DMS53 treated with DMSO at 0.1 percent for 48 hours (cell line): ENCODE measurements around the gene MET.
"Not testable (repeated sequence)": the region's sequence is repeated elsewhere in the genome, so short reads cannot be mapped to it uniquely, and the experiment has no call there.

Experiments used
- DNase-seq: peaks from one replicate; lab custom pipeline; 2025; ENCODE audit not compliant: unreplicated experiment; lab: John Stamatoyannopoulos, UW

Gene MET

DNA sequence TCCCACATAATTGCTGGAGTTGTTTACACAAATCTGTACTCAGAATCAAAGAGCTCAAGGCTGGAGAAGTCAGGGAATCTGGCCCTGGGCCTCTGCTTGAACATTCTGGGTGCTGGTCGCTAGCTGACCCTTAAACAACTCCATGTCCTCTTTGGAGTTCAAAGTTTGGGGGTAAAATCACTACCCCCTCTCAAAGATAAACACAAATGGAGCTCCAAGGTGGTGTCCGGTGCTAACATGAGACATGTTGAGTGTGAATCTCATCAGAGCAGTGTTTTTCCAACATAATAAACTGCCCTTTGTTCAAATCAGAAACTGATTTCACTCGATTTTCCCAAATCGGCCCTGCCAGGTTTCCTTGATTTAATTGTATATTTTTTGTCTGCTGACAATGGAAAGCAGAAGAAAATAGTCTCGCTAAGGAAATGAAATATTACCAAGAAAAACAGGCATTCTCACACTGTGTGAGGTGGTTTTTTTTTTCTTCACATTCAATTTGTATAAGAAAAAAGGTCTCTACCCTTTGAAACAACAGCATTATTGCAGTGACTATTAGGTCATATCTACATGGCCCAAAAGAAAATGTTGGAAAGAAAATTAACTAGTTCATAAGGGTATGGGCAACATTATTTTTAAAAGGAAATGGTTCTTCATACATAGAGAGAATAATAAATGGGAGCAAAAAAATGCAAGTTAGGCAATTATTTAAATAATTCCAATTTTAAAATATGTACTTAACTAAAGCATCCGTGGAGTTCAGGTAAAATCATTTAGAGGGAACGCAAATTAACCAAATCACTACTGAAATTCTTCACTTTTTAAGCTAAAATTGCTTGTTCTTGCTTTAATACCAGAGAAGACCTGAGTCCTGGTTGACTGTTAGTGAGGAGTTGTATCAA is 134.3 kb downstream of the MET start:
- DNase-seq, result no peak

DNA sequence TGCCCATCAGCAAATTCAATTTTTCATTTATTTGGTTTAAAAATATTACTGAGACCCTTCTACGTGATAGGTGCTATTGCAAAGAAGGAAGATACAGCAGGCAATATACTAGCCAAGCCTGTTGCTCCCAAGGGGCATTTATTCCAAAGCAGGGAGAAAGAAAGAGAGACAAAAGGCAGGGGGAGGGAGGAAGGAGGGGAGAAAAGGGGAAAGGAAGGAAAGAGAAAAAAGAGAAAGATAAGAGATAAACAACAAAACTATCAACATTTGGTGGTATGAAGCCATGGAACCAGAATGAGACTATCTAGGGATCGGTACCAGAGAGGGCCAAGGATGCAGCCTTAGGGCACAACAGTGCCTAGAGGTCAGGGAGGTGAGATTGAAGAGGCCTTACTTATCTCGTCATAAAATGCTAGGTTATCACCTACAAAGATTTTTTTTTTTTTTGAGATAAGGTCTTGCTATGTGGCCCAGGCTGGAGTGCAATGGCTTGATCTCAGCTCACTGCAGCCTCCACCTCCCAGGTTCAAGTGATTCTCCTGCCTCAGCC is 135.1 kb downstream of the MET start:
- no peak for DNase-seq

DNA sequence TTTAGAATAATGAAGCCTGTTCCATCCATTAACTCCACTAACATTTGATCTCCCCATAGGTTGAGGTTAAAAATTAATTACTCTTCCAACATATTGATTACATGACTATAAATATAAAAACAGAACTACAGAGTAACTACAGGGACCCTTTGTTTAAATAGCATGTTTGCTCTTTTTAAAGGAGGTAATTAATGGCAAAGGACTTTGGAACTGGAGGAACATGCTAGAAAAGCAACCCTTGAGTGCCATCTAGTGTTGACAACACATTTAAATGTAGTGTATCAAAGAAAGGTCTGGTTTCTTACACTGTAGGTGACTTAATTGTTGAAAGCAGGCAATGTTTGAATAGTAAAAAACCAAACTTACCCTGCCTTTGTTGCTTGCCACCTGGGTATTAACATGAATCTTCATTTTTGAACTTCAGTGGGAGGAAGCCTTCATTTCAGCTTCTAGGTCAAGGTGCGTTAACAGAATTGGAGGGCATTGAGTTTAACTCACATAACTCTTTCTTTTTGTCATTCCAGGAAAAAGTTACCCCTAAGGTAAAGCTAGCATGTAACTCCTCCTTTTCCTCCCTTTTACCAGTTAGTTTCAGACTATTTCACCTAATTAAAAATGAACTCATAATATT is 137.8 kb downstream of the MET start:
- DNase-seq, result peak; percentile 90

DNA sequence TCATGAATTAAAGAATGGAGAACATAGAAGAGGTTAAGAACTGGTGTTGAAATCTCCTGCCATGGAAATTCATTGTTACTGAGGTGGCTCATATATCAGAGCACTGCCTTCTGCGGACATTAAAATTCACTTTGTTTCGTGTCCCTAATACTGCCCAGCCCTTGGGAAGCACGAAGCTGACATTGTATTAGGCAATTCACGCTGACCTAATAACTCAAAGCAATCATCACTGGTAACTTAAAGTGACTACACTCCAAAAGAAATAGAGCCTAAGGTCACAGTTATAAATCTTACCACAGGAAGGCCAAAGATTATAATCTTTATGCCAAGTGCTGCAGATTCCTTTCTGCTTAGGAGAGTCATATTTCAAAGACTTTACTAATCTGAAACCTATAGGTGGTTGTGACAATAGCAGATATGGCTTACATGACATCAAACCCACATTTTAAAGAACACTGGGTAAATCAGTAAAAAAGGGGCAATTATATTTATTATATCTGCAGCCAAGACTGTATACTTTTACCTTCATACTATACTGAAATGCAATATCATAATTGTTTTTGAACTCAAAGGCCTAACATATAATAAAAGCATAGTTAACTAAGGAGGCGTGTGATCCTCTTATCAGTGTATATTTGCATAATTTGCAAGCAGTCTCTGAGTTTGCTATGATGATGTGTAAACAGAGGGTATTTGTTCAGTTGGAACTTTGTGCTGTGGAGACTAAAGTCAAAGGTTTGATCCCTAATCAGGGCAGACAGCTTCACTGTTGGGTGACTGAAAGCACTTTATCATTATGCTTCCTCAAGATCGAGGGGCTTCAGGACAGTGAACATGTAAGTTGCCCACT is 138.5 kb downstream of the MET start:
- no peak for DNase-seq

DNA sequence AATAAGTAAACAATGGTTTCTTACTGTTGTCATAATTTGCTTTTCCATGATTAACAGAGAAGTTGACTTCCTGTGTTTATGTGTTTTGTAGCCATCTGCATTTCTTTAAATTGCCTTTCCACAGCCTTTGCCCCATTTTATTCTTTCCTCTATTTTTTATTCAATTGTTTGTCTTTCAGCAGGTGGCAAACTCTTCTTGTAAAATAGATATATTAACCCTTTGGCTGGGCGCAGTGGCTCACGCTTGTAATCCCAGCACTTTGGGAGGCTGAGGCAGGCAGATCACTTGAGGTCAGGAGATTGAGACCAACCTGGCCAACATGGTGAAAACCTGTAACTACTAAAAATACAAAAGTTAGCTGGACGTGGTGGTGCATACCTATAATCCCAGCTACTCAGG is 139.8 kb downstream of the MET start:
- no peak for DNase-seq

DNA sequence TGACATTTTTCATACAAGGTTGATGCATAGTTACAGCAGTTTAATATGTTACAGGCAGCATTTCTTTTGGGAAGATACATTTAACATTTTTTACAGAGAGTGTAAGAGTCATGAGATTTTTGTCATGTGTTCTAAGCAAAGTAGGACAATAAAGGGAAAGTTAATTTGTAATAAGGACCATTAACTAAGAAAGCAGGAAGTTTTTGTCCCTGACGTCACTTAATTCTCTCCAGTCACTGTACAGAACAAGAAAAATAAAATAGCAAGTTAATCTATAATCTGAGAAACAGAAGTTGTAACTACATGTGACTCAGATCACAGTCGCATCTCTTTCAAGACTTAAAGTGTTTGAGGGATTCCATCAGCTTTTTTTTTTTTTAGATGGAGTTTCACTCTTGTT is 140.9 kb downstream of the MET start:
- no peak for DNase-seq

DNA sequence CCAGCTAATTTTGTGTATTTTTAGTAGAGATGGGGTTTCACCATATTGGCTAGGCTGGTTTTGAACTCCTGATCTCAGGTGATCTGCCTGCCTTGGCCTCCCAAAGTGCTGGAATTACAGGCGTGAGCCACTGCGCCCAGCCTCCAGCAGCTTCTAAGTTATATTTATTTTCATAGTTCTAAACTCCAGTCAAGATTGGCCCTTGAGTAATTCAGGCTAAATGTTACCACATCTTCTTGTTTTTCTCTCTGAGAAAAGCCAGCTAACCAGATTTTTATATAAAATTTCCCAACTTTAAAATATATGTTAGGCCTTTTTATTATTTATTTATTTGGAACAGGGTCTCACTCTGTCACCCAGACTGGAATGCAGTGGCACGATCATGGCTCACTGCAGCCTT is 141.4 kb downstream of the MET start:
- not testable (repeated sequence) for DNase-seq

DNA sequence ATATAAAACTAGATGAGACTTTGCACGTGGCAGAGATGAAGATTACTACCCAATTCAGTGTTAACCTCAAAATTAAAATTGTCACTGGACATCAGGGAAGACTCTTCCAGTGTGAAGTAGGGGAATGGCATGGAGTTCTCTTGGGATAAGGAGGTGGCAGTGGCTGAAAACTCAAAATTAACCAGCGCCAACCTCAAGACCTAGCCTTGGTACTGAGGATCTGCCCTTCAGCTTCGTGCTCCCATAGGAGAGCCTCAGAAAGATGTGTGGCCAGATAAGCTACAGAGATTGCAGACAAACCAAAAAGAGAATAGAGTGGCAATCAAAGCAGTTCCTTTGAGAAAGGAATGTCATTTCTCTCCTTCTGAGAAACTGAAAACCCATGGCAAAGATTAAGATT is 143.0 kb downstream of the MET start:
- DNase-seq, result no peak

DNA sequence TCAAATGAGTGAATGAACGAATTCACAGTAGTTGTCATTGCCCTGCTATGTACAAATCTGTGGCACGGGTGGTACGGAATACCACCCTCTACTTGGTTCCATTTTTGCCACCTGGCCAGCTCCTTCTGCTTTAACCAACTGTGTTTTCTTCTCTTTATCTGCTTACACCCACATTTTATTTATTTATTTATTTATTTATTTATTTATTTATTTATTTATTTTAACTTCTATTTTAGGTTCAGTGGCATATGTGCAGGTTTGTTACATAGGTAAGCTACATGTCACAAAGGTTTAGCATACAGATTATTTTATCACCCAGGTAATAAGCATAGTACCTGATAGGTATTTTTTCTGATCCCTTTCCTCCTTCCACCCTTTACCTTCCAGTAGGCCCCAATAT is 148.2 kb downstream of the MET start:
- DNase-seq, result no peak

DNA sequence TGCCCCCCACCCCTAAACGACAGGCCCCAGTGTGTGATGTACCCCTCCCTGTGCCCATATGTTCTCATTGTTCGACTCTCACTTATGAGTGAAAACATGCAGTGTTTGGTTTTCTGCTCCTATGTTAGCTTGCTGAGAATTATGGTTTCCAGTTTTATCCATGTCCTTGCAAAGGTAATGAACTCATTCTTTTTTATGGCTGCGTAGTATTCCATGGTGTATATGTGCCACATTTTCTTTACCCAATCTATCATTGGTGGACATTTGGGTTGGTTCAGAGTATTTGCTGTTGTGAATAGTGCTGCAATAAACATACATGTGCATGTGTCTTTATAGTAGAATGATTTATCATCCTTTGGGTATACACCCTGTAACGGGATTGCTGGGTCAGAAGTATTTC is 149.7 kb downstream of the MET start:
- DNase-seq, result not testable (repeated sequence)

DNA sequence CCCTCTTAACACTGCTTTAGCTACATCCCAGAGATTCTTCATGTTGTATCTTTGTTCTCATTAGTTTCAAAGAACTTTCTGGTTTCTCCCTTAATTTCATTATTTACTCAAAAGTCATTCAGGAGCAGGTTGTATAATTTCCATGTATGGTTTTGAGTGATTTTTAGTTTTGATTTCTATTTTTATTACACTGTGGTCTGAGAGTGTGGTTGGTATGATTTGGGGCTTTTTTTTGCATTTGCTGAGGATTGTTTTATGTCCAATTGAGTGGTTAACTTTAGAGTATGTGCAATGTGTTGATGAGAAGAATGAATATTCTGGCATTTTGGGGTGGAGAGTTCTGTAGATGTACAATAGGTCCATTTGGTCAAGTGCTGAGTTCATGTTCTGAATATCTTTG is 152.5 kb downstream of the MET start:
- DNase-seq, result no peak

DNA sequence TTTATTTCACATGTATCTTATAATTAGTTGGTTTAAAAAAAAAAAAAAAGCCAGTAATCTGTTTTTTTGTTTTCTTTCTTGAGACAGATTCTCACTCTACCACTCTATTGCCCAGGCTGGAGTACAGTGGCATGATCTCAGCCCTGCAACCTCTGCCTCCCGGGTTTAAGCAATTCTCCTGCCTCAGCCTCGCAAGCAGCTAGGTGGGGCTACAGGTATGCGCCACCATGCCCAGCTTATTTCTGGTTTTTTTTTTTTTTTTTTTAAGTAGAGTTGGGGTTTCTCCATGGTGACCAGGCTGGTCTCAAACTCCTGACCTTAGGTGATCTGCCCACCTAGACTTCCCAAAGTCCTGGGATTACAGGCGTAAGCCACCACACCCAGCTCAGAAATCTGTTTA is 156.3 kb downstream of the MET start:
- DNase-seq, result no peak

DNA sequence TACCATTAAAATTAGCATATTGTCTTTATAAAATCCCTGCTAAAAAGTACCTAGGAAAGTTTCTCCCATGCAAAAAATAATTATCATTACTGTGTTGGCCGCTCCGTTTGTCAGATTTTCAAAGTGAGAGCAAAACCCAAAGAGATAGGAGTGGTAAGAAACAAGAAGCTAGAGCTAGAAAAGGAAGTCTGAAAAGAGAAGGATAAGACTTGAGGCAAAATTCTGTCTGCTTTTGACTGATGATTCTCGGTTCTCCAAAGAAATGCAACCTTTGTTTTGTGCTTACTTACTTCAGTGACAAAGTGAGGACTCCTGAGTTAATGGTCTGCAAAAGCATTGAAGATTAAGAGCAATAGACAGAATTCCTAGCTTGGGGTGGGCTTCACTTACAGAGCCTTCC is 157.0 kb downstream of the MET start:
- DNase-seq, result no peak

DNA sequence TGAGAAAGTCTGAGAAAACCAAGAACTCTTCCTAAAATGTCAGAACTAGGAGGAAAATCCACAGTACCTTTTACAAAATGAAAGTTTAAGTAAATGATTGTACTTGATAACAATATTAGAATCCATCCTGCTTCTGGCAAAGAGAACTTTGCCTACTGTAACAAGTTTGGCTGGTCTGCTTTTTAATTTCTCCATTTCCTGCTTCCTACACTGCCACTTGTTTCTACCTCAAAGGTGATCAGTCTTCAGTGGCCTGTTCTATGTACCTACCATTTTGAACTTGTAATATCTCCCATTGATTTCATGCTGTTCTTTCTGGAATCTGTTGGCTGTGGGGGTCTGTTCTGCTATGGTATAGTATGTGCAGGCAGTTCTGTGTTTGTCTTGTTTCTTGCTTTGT is 157.5 kb downstream of the MET start:
- no peak for DNase-seq

DNA sequence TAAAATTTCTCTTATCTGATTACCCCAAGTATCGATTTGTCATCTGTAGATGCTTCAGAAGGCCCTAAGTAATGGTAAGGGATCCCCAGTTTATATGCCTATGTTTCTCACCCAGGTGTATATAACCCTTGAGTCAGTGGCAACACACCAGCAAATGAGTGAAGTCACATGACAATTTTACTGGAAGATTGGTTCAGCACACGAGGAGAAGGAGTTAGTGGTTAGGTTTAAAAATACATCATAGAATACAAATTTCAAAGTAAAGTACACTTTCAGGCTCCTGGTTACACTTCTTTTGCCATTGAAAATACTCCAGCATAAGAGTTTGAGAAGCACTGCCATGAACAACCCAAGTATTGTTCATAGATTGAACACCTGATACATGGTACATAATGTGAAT is 160.7 kb downstream of the MET start:
- no peak for DNase-seq

DNA sequence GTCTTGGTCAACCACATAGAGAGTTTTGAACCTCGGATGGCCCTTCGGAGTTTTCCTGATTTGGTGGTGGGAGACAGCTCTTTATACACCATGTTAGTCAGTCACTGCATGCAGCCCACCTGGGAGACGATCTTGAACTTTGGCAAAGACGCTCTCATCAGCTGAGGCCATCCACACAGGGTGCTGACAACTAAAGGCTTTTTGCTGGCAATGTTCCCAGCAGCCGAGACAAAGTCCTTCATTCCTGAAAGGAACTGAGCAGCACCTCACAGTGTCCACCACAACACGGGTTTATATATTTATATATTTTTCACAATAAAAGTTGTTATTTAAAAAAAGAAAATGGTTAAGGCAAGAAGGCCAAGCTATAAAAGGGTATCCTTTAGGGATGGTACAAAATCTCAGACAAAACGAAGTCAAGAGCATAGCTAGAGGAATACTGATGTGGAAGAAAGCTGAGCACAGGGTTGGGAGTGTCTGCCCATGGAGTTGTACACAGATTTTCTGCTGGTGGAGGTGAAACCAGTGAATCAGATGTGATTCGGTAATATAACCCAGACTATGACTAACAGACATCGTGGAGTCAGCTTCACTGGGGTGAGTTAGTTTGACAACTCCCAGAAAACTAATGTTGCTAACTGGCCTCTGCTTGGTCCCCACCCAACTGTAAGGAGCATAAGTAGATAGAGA is 163.0 kb downstream of the MET start:
- no peak for DNase-seq

DNA sequence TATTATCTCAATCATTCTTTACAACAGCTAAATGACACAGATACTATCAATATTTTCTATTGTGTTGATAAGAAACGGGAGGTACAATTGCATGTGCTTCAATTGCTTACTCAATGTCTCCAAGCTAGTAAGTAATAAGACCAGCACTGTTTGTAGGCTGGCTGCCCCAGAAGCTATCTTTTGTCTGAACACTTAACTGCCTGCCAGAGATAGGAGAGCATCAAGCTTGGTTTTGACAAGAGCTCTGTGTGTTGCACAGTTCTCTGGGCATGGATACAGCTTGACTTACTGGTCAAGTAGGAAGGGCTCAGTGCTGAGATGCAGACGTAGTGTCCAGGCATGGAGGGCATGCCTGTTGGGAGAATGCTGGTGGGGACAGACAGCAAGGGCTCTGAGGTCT is 164.1 kb downstream of the MET start:
- DNase-seq, result no peak

DNA sequence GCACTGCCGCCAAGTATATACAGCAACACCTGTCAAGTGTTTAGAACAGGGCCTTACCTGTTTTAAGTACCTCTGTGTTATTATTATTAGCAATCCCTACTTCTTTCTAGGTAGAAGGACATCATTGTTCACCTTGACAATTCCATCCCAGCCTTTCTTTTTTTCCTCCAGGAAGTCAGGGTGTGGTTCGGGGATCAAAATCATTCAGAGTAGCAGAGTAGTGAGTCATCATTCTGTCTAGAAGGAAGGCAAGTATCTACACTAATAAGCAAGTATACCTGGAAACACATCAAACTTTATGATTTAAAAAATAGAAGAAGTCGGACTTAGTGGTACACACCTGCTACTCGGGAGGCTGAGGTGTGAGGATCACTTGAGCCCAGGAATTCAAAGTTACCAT is 164.9 kb downstream of the MET start:
- no peak for DNase-seq

DNA sequence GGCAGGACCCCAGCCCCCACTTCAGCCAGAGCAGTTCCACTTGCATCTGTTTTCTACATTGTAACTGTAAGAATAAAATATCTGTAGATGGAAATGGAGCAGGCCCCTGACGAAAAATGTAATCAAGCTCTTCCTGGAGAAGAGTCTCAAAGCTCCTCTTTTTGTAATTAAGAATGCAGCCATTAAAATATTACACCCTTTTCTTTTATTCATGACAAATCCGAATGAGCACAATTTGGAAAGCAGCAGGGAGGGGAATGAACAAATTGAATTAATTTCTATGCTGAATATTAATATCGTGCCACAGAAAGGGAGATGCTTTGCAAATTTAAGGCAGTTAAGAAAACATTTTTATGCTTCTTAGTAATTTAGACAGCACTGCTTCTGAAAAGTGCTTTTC is 165.6 kb downstream of the MET start:
- DNase-seq, result no peak

DNA sequence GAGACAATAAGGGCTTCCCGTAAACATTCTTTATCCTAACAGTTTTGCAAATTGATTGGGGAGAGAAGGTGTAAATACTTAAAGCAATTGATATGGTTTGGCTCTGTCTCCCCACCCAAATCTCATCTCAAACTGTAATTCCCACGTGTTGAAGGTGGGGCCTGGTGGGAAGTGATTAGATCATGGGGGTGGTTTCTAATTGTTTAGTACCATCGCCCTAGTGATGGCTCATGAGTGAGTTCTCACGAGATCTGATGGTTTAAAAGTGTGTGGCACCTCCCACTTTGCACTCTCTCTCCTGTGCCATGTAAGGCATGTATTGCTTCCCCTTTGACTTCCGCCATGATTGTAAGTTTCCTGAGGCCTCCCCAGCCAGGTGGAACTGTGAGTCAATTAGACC is 168.3 kb downstream of the MET start:
- DNase-seq, result no peak

DNA sequence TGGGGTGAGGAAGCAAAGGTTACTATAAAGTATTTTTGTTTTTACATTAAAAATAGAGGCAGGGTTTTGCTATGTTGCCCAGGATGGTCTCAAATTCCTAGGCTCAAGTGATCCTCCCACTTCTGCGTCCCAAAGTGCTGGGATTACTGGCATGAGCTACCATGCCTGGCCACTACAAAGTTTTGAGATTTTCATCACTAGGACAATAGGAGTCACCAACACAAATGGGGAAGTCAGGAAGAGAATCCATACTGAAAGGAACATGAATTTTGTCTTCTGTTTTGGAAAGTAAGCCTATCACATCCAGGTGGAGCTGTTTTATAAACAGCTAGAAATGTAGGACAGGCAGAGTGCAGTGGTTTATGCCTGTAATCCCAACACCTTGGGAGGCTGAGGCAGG is 170.4 kb downstream of the MET start:
- no peak for DNase-seq
